VCaP (cell line): Measurements from ENCODE around the gene FLYWCH2.
"Not testable (repeated sequence)": the region's sequence is repeated elsewhere in the genome, so short reads cannot be mapped to it uniquely, and the experiment has no call there.

Experiments
- H3K27ac ChIP-seq: fragments of 450-650 bp; 2 replicates; pipeline ENCODE4 v1.5.1; 2017
- CTCF ChIP-seq: fragments of 450-650 bp; conservative IDR thresholded peaks from 2 replicates; pipeline ENCODE4 v1.5.1; 2017; ENCODE audit warnings: mild to moderate bottlenecking, moderate library complexity

The FLYWCH2 gene

DNA sequence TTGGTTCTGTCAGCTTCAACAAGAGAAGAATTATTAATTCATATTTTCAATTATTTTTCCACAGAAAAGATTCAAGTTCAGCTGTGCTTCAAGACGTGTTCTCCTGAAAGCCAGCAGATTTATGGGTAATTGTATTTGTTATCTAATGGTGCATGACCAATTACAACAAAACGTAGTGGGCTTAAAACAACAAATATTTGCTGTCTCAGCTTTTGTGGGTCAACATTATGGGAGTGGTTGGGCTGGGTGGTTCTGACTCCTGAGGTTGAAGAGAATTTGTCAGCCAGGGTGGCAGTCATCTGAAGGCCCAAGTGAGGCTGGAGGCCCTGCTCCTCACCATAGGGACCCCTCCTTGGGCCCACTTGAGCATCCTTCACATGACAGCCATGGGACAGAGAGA lies 57.0 kb downstream of the FLYWCH2 start:
- no peak overlapping the region for H3K27ac ChIP-seq
- TF ChIP-seq CTCF = no peak

- H3K27ac ChIP-seq = no peak overlapping the region
- no peak for TF ChIP-seq CTCF
Measured at GRCh38 chr16:2942045-2942444, 59.0 kb downstream of the FLYWCH2 start.

DNA sequence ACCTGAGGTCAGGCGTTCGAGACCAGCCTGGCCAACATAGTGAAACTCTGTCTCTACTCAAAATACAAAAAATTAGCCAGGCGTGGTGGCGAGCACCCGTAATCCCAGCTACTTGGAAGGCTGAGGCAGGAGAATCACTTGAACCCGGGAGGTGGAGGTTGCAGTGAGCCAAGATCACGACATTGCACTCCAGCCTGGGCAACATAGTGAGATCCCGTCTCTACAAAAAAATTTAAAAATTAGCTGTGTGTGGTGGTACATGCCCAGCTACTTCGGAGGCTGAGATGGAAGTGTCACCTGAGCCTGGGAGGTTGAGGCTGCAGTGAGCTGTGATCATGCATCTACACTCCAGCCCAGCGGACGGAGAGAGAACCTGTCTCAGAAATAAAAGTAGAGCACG lies 60.7 kb downstream of the FLYWCH2 start:
- not testable (repeated sequence) for H3K27ac ChIP-seq

GRCh38 chr16:2946649-2947048 lies 63.6 kb downstream of the FLYWCH2 start:
- no peak for TF ChIP-seq CTCF
- H3K27ac ChIP-seq = no peak overlapping the region
